H1 (cell line): ENCODE measurements around the gene PDK2. TPM values are rescaled to one million over a fixed set of nuclear protein-coding genes. Genes with fewer than 3 reads are reported as not detected.

Source experiments
- CTCF ChIA-PET: fragments of 300-600 bp; sonication (Branson Sonifier 250); formaldehyde crosslinking; loops from one replicate; lab custom pipeline; 2021; ENCODE audit not compliant: partially characterized antibody; lab: Charles Lee
- POLR2A ChIA-PET: fragments of 300-600 bp; sonication (Branson Sonifier 250); formaldehyde crosslinking; loops from one replicate; lab custom pipeline; 2021; ENCODE audit warnings: inconsistent platforms; ENCODE audit not compliant: partially characterized antibody; lab: Charles Lee
- DNase-seq, 2 experiments: peaks; one replicate each; pipeline versions ENCODE4 v3.0.0 to v3.0.0-alpha.2; 2010 to 2022; ENCODE audit warnings: low spot score in 2 of 2, low read depth in 1 of 2, mixed read lengths in 1 of 2
- FAIRE-seq: peaks from 2 replicates; lab custom pipeline; 2011; peaks lifted over from hg19 to GRCh38; lab: Jason Lieb, UNC
- H2AFZ ChIP-seq: 2 replicates; pipeline ENCODE4 v1.8.1; 2012; ENCODE audit warnings: low read length, inconsistent platforms
- H2AK5ac ChIP-seq: 2 replicates; pipeline ENCODE4 v1.6.1; 2013; ENCODE audit warnings: low read depth, low read length
- H2BK120ac ChIP-seq: replicated peaks from 2 replicates; pipeline ENCODE3; 2013; ENCODE audit warnings: low read depth, low read length, inconsistent platforms
- H2BK12ac ChIP-seq: 2 replicates; pipeline ENCODE4 v1.6.1; 2013; ENCODE audit warnings: low read depth, low read length
- H2BK15ac ChIP-seq: 2 replicates; pipeline ENCODE4 v1.6.1; 2013; ENCODE audit warnings: low read length
- H2BK20ac ChIP-seq: 2 replicates; pipeline ENCODE4 v1.6.1; 2013; ENCODE audit warnings: low read length
- H2BK5ac ChIP-seq: 2 replicates; pipeline ENCODE4 v1.6.1; 2013; ENCODE audit warnings: low read depth, low read length
- H3K14ac ChIP-seq: 2 replicates; pipeline ENCODE4 v1.6.1; 2013; ENCODE audit warnings: inconsistent platforms; ENCODE audit not compliant: insufficient read length
- H3K18ac ChIP-seq: 2 replicates; pipeline ENCODE4 v1.6.1; 2013; ENCODE audit warnings: low read length; ENCODE audit errors: extremely low read depth
- H3K23ac ChIP-seq: 2 replicates; pipeline ENCODE4 v1.6.1; 2013; ENCODE audit warnings: inconsistent platforms; ENCODE audit not compliant: insufficient read length
- H3K23me2 ChIP-seq: 2 replicates; pipeline ENCODE4 v1.6.1; 2013; ENCODE audit warnings: low read depth, low read length
- H3K27ac ChIP-seq: 2 replicates; pipeline ENCODE4 v1.6.1; 2011; ENCODE audit warnings: low read depth, low read length, inconsistent platforms
- H3K27me3 ChIP-seq, 4 experiments: replicated peaks in 1 of 4; 1 replicate in 1 of 4; 2 replicates in 3 of 4; pipeline versions ENCODE4 v1.6.1 to v1.8.1; 2011 to 2013; ENCODE audit warnings: low read length in 3 of 4, mild to moderate bottlenecking in 3 of 4, inconsistent platforms in 2 of 4, mixed read lengths in 2 of 4, moderate library complexity in 1 of 4; ENCODE audit not compliant: control insufficient read depth in 3 of 4, insufficient read depth in 3 of 4; ENCODE audit errors: extremely low read depth in 1 of 4
- H3K36me3 ChIP-seq, 4 experiments: 2 replicates each; pipeline versions ENCODE4 v1.6.1 to v1.8.1; 2011 to 2013; ENCODE audit warnings: mild to moderate bottlenecking in 4 of 4, low read length in 3 of 4, moderate library complexity in 2 of 4, control low read depth in 1 of 4, inconsistent platforms in 1 of 4; ENCODE audit not compliant: insufficient read depth in 4 of 4, control insufficient read depth in 2 of 4
- H3K4ac ChIP-seq: replicated peaks from 2 replicates; pipeline ENCODE3; 2013; ENCODE audit warnings: low read length, low read depth, mixed read lengths, inconsistent platforms; ENCODE audit not compliant: insufficient read length
- H3K4me1 ChIP-seq, 4 experiments: replicated peaks in 1 of 4; 1 replicate in 1 of 4; 2 replicates in 3 of 4; pipeline versions ENCODE4 v1.6.1 to v1.8.1; 2011 to 2013; ENCODE audit warnings: low read length in 3 of 4, inconsistent platforms in 2 of 4, mixed read lengths in 1 of 4; ENCODE audit not compliant: insufficient read depth in 4 of 4, control insufficient read depth in 3 of 4
- H3K4me2 ChIP-seq, 2 experiments: 2 replicates each; pipeline versions ENCODE4 v1.6.1 to v1.8.1; 2011 to 2013; ENCODE audit warnings: low read depth in 2 of 2, low read length in 2 of 2, control low read depth in 1 of 2, inconsistent platforms in 1 of 2, mild to moderate bottlenecking in 1 of 2; ENCODE audit not compliant: insufficient read depth in 1 of 2
- H3K4me3 ChIP-seq, 4 experiments: fragments of 200-600, 300-600 bp in 1 of 4; sonication (generic), shearing (Covaris generic), sonication (Bioruptor Twin) in 1 of 4; 2 replicates each; pipeline versions ENCODE4 v1.5.1 to v1.8.1; 2011 to 2016; ENCODE audit warnings: low read length in 4 of 4, low read depth in 3 of 4, control low read depth in 2 of 4, inconsistent platforms in 2 of 4, mild to moderate bottlenecking in 2 of 4, mixed read lengths in 1 of 4, moderate library complexity in 1 of 4; ENCODE audit not compliant: insufficient read depth in 2 of 4; ENCODE audit errors: extremely low read depth in 1 of 4
- H3K56ac ChIP-seq: replicated peaks from 2 replicates; pipeline ENCODE3; 2013; ENCODE audit warnings: low read depth, mild to moderate bottlenecking, mixed read lengths, low read length, inconsistent platforms; ENCODE audit not compliant: insufficient read length
- H3K79me1 ChIP-seq: 2 replicates; pipeline ENCODE4 v1.6.1; 2013; ENCODE audit warnings: low read depth, low read length, control low read depth
- H3K79me2 ChIP-seq, 2 experiments: 2 replicates each; pipeline versions ENCODE4 v1.6.1 to v1.8.1; 2012 to 2013; ENCODE audit warnings: low read length in 2 of 2, mild to moderate bottlenecking in 2 of 2, inconsistent platforms in 1 of 2; ENCODE audit not compliant: insufficient read depth in 2 of 2, control insufficient read depth in 1 of 2
- H3K9ac ChIP-seq, 4 experiments: replicated peaks in 1 of 4; 1 replicate in 1 of 4; 2 replicates in 3 of 4; pipeline versions ENCODE4 v1.6.1 to v1.8.1; 2011 to 2013; ENCODE audit warnings: low read depth in 3 of 4, low read length in 3 of 4, control low read depth in 2 of 4, mild to moderate bottlenecking in 2 of 4, moderate library complexity in 2 of 4, inconsistent platforms in 1 of 4; ENCODE audit errors: extremely low read depth in 1 of 4
- H3K9me3 ChIP-seq, 2 experiments: 2 replicates each; pipeline versions ENCODE4 v1.6.1 to v1.8.1; 2012 to 2013; ENCODE audit warnings: mild to moderate bottlenecking in 2 of 2, moderate library complexity in 2 of 2, control low read depth in 1 of 2, inconsistent platforms in 1 of 2, low read depth in 1 of 2, low read length in 1 of 2, mixed read lengths in 1 of 2; ENCODE audit not compliant: insufficient read depth in 2 of 2
- H4K20me1 ChIP-seq, 2 experiments: replicated peaks in 1 of 2; 2 replicates each; pipeline versions ENCODE3 to v1.8.1; 2011 to 2013; ENCODE audit warnings: inconsistent platforms in 2 of 2, low read length in 2 of 2, mild to moderate bottlenecking in 1 of 2; ENCODE audit not compliant: insufficient read depth in 2 of 2, control insufficient read depth in 1 of 2
- H4K5ac ChIP-seq: 2 replicates; pipeline ENCODE4 v1.6.1; 2013; ENCODE audit warnings: low read length, low read depth, mixed read lengths, inconsistent platforms; ENCODE audit not compliant: insufficient read length
- H4K8ac ChIP-seq: 2 replicates; pipeline ENCODE4 v1.8.0; 2013; ENCODE audit warnings: mild to moderate bottlenecking, moderate library complexity, low read length, inconsistent platforms; ENCODE audit not compliant: insufficient read depth; ENCODE audit errors: extremely low read depth
- H4K91ac ChIP-seq: replicated peaks from 2 replicates; pipeline ENCODE3; 2013; ENCODE audit warnings: low read length, mixed read lengths, inconsistent platforms; ENCODE audit not compliant: insufficient read length
- ATF2 ChIP-seq: IDR thresholded peaks from 2 replicates; pipeline ENCODE4 v1.6.1; 2012; ENCODE audit warnings: low read length, inconsistent platforms
- EP300 ChIP-seq, 2 experiments: IDR thresholded peaks; 1 replicate in 1 of 2; 2 replicates in 1 of 2; pipeline ENCODE4 v1.6.1; 2011 to 2012; ENCODE audit warnings: low read depth in 2 of 2, low read length in 2 of 2, mild to moderate bottlenecking in 2 of 2, borderline replicate concordance in 1 of 2, inconsistent platforms in 1 of 2, moderate library complexity in 1 of 2
- FOSL1 ChIP-seq: IDR thresholded peaks from 2 replicates; pipeline ENCODE4 v1.6.1; 2011; ENCODE audit warnings: mild to moderate bottlenecking, low read depth, low read length, moderate library complexity; ENCODE audit not compliant: insufficient read depth
- MAFK ChIP-seq: IDR thresholded peaks from 2 replicates; pipeline ENCODE4 v1.6.1; 2012; ENCODE audit warnings: low read depth, mild to moderate bottlenecking, improper control_type of control experiment, low read length
- MAX ChIP-seq: IDR thresholded peaks from 2 replicates; pipeline ENCODE4 v1.6.1; 2012; ENCODE audit warnings: inconsistent platforms
- RBBP5 ChIP-seq: IDR thresholded peaks from 2 replicates; pipeline ENCODE4 v1.7.1; 2012; ENCODE audit warnings: low read depth, mild to moderate bottlenecking, inconsistent platforms, low read length, moderate library complexity, borderline replicate concordance
- RXRA ChIP-seq: IDR thresholded peaks from 2 replicates; pipeline ENCODE4 v1.6.1; 2011; ENCODE audit warnings: low read depth, mild to moderate bottlenecking, low read length, moderate library complexity; ENCODE audit not compliant: insufficient read depth
- SP1 ChIP-seq: IDR thresholded peaks from 2 replicates; pipeline ENCODE4 v1.6.1; 2011; ENCODE audit warnings: low read depth, low read length
- SRF ChIP-seq: IDR thresholded peaks from 2 replicates; pipeline ENCODE4 v1.6.1; 2011; ENCODE audit warnings: mild to moderate bottlenecking, low read depth, low read length, moderate library complexity
- ZNF274 ChIP-seq: IDR thresholded peaks from 2 replicates; pipeline ENCODE4 v1.7.0; 2012; ENCODE audit warnings: low read length, borderline replicate concordance; ENCODE audit errors: extremely low read depth
- WGBS, 2 experiments: shearing (Covaris generic) in 1 of 2; methylation state at CpG; one replicate each; pipeline versions ENCODE4 v1.1.6 to v1.1.7; 2013 to 2015; ENCODE audit warnings: low lambda C conversion rate in 2 of 2, mixed read lengths in 2 of 2, inconsistent platforms in 1 of 2, low coverage in 1 of 2, missing lambda C conversion rate in 1 of 2; ENCODE audit not compliant: insufficient replicate concordance in 2 of 2, insufficient coverage in 1 of 2, insufficient read length in 1 of 2; ENCODE audit errors: extremely low coverage in 1 of 2, missing lambda C conversion rate in 1 of 2; 5-methylcytosine and 5-hydroxymethylcytosine counted together
- polyA plus RNA-seq, 7 experiments: library from polyadenylated mRNA; depleted of rRNA in 3 of 7; stranded (reverse) in 5 of 7; unstranded in 2 of 7; fragments of >200 nt in 5 of 7; fragments of 200-250 nt in 2 of 7; gene quantifications; 1 replicate in 5 of 7; 2 replicates in 1 of 7; 4 replicates in 1 of 7; pipeline versions ENCODE4 v1.2.1 to v1.2.3, GENCODE V29; 2011 to 2013; ENCODE audit warnings: missing spikeins in 2 of 7, mixed read lengths in 2 of 7
- total RNA-seq: library from RNA; stranded (reverse); fragmentation: NEBNext Ultra II Directional; extraction: Animal tissue kit (Norgen Biotek cat#: 25700); gene quantifications from 2 replicates; pipeline ENCODE4 v1.2.1, GENCODE V29; 2021
- TF ChIP-seq, protein P1 (sequence below): IDR thresholded peaks from 2 replicates; pipeline ENCODE4 v1.6.1; 2011; ENCODE audit warnings: low read depth, mild to moderate bottlenecking, low read length; ENCODE audit not compliant: insufficient read depth

PDK2 gene
- total and polyA plus RNA-seq, 2 of the 8 experiments (the other 6 are each of a cell fraction or from before 2014, with no cell fraction given): 18.3 to 121 TPM

GRCh38 chr17:50078430-50078829 is 16.7 kb upstream of the PDK2 start:
- no peak overlapping the region for H3K4me3 ChIP-seq
- no peak overlapping the region for H2AFZ ChIP-seq
- H3K4ac ChIP-seq: no peak overlapping the region
- H3K56ac ChIP-seq: no peak overlapping the region
- H3K23ac ChIP-seq: no peak overlapping the region
- H3K14ac ChIP-seq: no peak overlapping the region
- ChIA-PET CTCF (interaction anchor here (0.5 to 10.1 kb wide), 15 partner anchors 9 to 587 kb away, joined by 3 to 169 read pairs (median 6); partner anchors contain the start of gene ITGA3), POLR2A (interaction anchor here (1.2 to 3.3 kb wide), 2 partner anchors 16 to 23 kb away, joined by 3 to 17 read pairs; partner anchors contain the start of gene ITGA3)
- peaks cover 0 to 6% (median 1%) of the 10 kb centered on the region in 4 experiments; a peak in 4 of 8 replicates for H3K36me3 ChIP-seq
- H4K20me1 ChIP-seq: peaks cover 2 to 8% of the 10 kb centered on the region in 2 experiments
- no peak overlapping the region for H4K91ac ChIP-seq
- no peak overlapping the region for H2BK5ac ChIP-seq
- no peak overlapping the region for H2BK120ac ChIP-seq
- H3K23me2 ChIP-seq: no peaks in the 10 kb centered on the region
- no peak overlapping the region for H3K4me2 ChIP-seq
- H3K27me3 ChIP-seq: no peaks in the 10 kb centered on the region; a peak in 2 of 7 replicates
- H3K79me2 ChIP-seq: no peaks in the 10 kb centered on the region
- no peak overlapping the region for H2BK20ac ChIP-seq
- no peak overlapping the region for H3K18ac ChIP-seq
- no peak overlapping the region for H2BK12ac ChIP-seq
- H3K9ac ChIP-seq: no peak overlapping the region
- H4K8ac ChIP-seq: no peak overlapping the region
- H2AK5ac ChIP-seq: no peak overlapping the region
- WGBS, 2 experiments: 91% methylated on average over 4 of the region's 4 CpGs; no CpG with 5 or more reads in 1 of the 2 experiments
- FAIRE-seq: no peak
- no peaks in the 10 kb centered on the region for H3K79me1 ChIP-seq
- no peak for DNase-seq
- H3K4me1 ChIP-seq: peaks cover 0 to 4% (median 3%) of the 10 kb centered on the region in 4 experiments; a peak in 3 of 7 replicates
- no peak overlapping the region for H4K5ac ChIP-seq
- no peak overlapping the region for H3K27ac ChIP-seq
- no peaks in the 10 kb centered on the region for H3K9me3 ChIP-seq
- no peak overlapping the region for H2BK15ac ChIP-seq
- TF ChIP-seq FOSL1 (no peak), RBBP5 (no peak), ZNF274 (no peak), SP1 (no peak), ATF2 (no peak), SRF (no peak), MAFK (no peak), EP300 (IDR thresholded peaks at IDR 0.05; ENCODE audit: borderline replicate concordance in 1 of 2, low read depth in 2 of 2, low read length in 2 of 2) (no peak), MAX (no peak), RXRA (no peak)
- TF ChIP-seq, protein P1, sequence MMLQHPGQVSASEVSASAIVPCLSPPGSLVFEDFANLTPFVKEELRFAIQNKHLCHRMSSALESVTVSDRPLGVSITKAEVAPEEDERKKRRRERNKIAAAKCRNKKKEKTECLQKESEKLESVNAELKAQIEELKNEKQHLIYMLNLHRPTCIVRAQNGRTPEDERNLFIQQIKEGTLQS: no peak
